OCI-LY3 (cell line): ENCODE data around the gene MAN2A2.
A peak's percentile ranks its signal among the peaks of the same experiment; 100 is the strongest.

Experiments used
- EZH2phosphoT487 ChIP-seq: fragments of 200-600 bp; shearing (Covaris generic); IDR thresholded peaks from 2 replicates; pipeline ENCODE4 v1.6.1; 2018; ENCODE audit warnings: antibody characterized with exemption, mixed run types, low read depth
- TF ChIP-seq, protein P1 (sequence below): fragments of 200-600, 300-600 bp; sonication (generic); IDR thresholded peaks from 2 replicates; pipeline ENCODE4 v1.5.1; 2014; ENCODE audit warnings: antibody characterized with exemption, low read length, low read depth

DNA sequence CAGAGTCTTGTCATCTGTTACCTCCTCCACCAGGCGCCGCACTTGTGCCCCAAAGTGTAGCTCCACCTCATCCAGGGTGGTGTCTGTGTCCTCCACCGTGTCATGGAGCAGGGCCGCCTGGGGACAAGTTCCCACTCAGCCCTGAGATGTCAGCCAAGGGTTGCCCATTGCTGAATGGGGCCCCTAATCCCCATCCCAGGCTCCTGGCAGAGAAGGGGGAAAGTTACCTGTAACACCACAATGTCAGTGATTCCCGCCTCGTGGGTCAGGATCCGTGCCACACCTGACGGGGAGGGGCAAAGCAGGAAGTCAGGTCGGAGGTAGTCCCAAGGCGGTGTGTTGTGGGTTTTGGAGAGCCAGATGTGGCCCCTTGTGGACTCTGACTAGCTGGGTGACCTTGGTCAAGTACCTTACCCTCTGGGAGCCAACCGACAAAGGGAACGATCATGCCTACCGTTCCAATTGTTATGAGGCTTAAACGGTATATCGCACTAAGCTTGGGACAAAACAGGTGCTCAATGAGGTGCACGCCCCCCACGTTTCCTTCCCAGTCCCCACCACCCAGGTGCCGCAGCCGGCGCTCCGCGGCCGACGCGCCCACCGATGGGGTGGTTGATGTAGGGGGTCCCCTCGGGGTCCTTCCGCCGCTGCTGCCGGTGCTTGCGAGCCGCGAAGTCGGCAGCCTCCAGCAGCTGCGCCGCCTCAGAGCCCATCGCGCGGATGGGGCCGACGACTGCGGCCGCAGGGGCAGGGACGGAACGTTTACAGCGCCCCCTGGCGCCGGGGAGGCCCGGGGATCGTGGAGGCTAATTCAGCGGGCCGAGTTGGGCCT is 28.9 kb downstream of the MAN2A2 start, which contains the start of gene HDDC3:
- TF ChIP-seq, protein P1, sequence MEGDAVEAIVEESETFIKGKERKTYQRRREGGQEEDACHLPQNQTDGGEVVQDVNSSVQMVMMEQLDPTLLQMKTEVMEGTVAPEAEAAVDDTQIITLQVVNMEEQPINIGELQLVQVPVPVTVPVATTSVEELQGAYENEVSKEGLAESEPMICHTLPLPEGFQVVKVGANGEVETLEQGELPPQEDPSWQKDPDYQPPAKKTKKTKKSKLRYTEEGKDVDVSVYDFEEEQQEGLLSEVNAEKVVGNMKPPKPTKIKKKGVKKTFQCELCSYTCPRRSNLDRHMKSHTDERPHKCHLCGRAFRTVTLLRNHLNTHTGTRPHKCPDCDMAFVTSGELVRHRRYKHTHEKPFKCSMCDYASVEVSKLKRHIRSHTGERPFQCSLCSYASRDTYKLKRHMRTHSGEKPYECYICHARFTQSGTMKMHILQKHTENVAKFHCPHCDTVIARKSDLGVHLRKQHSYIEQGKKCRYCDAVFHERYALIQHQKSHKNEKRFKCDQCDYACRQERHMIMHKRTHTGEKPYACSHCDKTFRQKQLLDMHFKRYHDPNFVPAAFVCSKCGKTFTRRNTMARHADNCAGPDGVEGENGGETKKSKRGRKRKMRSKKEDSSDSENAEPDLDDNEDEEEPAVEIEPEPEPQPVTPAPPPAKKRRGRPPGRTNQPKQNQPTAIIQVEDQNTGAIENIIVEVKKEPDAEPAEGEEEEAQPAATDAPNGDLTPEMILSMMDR = peak; percentile 93
- no peak for TF ChIP-seq EZH2phosphoT487
